SK-N-SH (cell line): ENCODE measurements around the gene EIF6.

Source experiments
- EP300 ChIP-seq, 2 experiments: IDR thresholded peaks; 2 replicates each; pipeline versions ENCODE4 v1.4.0 to v1.6.1; 2012; ENCODE audit warnings: borderline replicate concordance in 1 of 2, low read depth in 1 of 2, low read length in 1 of 2
- FOXJ3 ChIP-seq: sonication (generic); formaldehyde crosslinking; IDR thresholded peaks from 2 replicates; pipeline ENCODE4 v1.5.1; 2020; ENCODE audit warnings: mild to moderate bottlenecking, missing genetic modification reagents
- NRF1 ChIP-seq: IDR thresholded peaks from 2 replicates; pipeline ENCODE4 v1.6.1; 2012; ENCODE audit warnings: low read depth, mild to moderate bottlenecking, low read length
- RFX5 ChIP-seq: IDR thresholded peaks from 2 replicates; pipeline ENCODE4 v1.6.1; 2012; ENCODE audit warnings: mild to moderate bottlenecking, improper control_type of control experiment, low read length
- TCF12 ChIP-seq: IDR thresholded peaks from 2 replicates; pipeline ENCODE4 v1.4.0; 2012
- TF ChIP-seq, protein P1 (sequence below): IDR thresholded peaks from 2 replicates; pipeline ENCODE4 v1.4.0; 2012; ENCODE audit warnings: low read depth, borderline replicate concordance
- TF ChIP-seq, protein P2 (sequence below): IDR thresholded peaks from 2 replicates; pipeline ENCODE4 v1.4.0; 2012; ENCODE audit warnings: low read depth
- TF ChIP-seq, protein P3 (sequence below): fragments of 200-600 bp; sonication (generic); IDR thresholded peaks from 2 replicates; pipeline ENCODE4 v1.6.1; 2017; ENCODE audit warnings: antibody characterized with exemption, mild to moderate bottlenecking, moderate library complexity

DNA sequence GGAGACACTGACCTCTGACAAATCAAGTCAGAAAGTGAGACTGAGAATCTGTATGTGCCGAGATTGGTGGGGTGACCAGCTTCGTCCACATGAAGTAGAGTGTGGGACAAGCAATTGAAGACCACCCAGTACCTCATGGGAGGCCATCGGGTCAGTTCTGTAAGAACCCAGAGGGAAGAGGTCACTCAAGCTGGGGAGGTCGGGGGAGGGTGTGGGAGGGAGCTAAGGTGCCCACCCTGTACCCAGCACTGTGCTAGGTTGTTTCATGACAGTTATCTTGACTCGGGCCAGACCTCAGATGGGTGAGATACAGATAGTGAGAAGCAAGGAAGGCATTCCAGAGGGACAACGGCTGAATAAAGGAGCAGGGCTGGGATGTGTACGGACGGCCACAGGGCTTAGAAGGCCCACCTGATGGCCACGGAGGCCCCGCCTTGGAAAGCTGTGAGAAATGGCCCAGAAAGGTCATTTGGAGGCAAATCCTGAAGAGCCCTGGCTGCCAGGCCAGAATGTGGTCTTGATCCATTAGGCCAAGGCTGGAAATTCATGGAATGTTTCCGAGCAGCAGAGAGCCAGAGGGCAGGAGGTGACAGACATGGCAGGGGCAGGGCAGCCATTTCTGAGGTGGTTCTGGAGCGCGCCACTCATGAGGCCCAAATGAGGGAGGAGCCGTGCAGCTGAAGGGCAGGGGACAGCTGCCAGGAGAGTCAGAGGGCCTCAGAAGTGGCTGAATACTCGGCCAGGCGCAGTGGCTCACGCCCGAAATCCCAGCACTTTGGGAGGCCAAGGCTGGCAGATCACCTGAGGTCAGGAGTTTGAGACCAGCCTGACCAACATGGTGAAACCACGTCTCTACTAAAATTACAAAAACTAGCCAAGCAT is 14.3 kb downstream of the EIF6 start:
- TF ChIP-seq FOXJ3 (CRISPR knock-in tag) = no peak
- TF ChIP-seq, protein P1, sequence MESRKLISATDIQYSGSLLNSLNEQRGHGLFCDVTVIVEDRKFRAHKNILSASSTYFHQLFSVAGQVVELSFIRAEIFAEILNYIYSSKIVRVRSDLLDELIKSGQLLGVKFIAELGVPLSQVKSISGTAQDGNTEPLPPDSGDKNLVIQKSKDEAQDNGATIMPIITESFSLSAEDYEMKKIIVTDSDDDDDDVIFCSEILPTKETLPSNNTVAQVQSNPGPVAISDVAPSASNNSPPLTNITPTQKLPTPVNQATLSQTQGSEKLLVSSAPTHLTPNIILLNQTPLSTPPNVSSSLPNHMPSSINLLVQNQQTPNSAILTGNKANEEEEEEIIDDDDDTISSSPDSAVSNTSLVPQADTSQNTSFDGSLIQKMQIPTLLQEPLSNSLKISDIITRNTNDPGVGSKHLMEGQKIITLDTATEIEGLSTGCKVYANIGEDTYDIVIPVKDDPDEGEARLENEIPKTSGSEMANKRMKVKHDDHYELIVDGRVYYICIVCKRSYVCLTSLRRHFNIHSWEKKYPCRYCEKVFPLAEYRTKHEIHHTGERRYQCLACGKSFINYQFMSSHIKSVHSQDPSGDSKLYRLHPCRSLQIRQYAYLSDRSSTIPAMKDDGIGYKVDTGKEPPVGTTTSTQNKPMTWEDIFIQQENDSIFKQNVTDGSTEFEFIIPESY = no peak
- TF ChIP-seq, protein P2, sequence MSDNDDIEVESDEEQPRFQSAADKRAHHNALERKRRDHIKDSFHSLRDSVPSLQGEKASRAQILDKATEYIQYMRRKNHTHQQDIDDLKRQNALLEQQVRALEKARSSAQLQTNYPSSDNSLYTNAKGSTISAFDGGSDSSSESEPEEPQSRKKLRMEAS = no peak
- TF ChIP-seq, protein P3, sequence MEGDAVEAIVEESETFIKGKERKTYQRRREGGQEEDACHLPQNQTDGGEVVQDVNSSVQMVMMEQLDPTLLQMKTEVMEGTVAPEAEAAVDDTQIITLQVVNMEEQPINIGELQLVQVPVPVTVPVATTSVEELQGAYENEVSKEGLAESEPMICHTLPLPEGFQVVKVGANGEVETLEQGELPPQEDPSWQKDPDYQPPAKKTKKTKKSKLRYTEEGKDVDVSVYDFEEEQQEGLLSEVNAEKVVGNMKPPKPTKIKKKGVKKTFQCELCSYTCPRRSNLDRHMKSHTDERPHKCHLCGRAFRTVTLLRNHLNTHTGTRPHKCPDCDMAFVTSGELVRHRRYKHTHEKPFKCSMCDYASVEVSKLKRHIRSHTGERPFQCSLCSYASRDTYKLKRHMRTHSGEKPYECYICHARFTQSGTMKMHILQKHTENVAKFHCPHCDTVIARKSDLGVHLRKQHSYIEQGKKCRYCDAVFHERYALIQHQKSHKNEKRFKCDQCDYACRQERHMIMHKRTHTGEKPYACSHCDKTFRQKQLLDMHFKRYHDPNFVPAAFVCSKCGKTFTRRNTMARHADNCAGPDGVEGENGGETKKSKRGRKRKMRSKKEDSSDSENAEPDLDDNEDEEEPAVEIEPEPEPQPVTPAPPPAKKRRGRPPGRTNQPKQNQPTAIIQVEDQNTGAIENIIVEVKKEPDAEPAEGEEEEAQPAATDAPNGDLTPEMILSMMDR = no peak
- no peak for TF ChIP-seq RFX5
- no peak for TF ChIP-seq TCF12
- TF ChIP-seq EP300 (IDR thresholded peaks at IDR 0.05; ENCODE audit: borderline replicate concordance in 1 of 2, low read depth in 1 of 2, low read length in 1 of 2) = no peak
- TF ChIP-seq NRF1 = no peak
